Parathyroid adenoma (tissue), 2 donors: Measurements from ENCODE around the gene RALGDS.
"Not testable (repeated sequence)": the region's sequence is repeated elsewhere in the genome, so short reads cannot be mapped to it uniquely, and the experiment has no call there.

Experiments used
- H2AFZ ChIP-seq: fragments of 300-600 bp; sonication (generic); one replicate; pipeline ENCODE4 v1.7.0; 2017; ENCODE audit warnings: antibody characterized with exemption, mild to moderate bottlenecking
- H3K27ac ChIP-seq: fragments of 300-600 bp; sonication (generic); one replicate; pipeline ENCODE4 v1.7.0; 2017
- H3K27me3 ChIP-seq: fragments of 300-600 bp; sonication (generic); one replicate; pipeline ENCODE4 v1.7.0; 2017; ENCODE audit warnings: low read length; ENCODE audit not compliant: control insufficient read depth, insufficient read depth
- H3K36me3 ChIP-seq: fragments of 300-600 bp; sonication (generic); one replicate; pipeline ENCODE4 v1.7.0; 2017; ENCODE audit warnings: low read length; ENCODE audit not compliant: control insufficient read depth, insufficient read depth
- H3K4me1 ChIP-seq: fragments of 300-600 bp; sonication (generic); one replicate; pipeline ENCODE4 v1.7.0; 2017; ENCODE audit warnings: control low read depth
- H3K4me2 ChIP-seq: fragments of 300-600 bp; sonication (generic); one replicate; pipeline ENCODE4 v1.7.0; 2017; ENCODE audit warnings: low read length
- H3K4me3 ChIP-seq: fragments of 300-600 bp; sonication (generic); one replicate; pipeline ENCODE4 v1.7.0; 2017; ENCODE audit warnings: low read depth, low read length
- H3K79me2 ChIP-seq: fragments of 300-600 bp; sonication (generic); one replicate; pipeline ENCODE4 v1.7.0; 2017; ENCODE audit warnings: control low read depth
- H3K9ac ChIP-seq: fragments of 300-600 bp; sonication (generic); one replicate; pipeline ENCODE4 v1.7.0; 2017; ENCODE audit warnings: mild to moderate bottlenecking
- H3K9me3 ChIP-seq: fragments of 300-600 bp; sonication (generic); one replicate; pipeline ENCODE4 v1.7.0; 2017; ENCODE audit warnings: low read length; ENCODE audit not compliant: control insufficient read depth
- TF ChIP-seq, protein P1 (sequence below): fragments of 300-600 bp; sonication (generic); IDR thresholded peaks from one replicate; pipeline ENCODE4 v1.7.0; 2017; ENCODE audit warnings: antibody characterized with exemption, mild to moderate bottlenecking
- donor health status: primary hyperparathyroidism.

The RALGDS gene

DNA sequence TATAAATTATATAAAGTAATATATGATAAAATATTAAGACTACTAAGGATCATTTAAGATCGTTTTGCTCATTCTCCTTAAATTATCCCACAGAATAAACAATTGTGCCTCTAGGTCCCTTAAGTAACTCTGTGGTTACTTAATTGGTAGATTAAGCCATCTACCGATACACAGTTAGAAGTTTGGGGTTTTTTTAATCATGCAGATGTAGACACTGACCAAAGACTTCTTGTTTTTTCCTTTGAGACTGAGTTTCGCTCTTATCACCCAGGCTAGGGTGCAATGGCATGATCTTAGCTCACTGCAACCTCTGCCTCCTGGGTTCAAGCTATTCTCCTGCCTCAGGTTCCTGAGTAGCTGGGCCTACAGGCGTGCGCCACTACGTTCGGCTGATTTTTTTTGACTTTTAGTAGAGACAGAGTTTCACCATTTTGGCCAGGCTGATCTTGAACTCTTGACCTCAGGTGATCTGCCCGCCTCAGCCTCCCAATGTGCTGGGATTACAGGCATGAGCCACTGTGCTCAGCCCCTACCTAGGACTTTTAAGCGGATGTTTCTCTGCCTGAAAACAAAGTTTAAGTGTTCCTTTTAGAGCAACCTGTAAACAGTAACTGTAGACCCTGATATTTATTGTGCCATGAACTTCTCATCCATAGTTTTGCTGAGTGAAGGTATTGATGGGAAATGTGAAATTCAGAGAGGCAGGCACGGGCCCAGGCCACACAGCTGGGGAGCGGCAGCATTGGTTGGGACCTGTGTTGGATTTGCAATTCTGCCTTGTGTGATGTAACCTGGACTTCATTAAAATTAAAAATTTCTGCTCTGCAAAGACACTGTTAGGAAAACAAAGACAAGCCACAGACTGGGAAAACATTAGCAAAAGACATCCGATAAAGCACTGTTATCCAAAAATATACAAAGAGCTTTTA, 47.7 kb downstream of the RALGDS start:
- H3K79me2 ChIP-seq, result no peaks in the 10 kb centered on the region
- no peaks in the 10 kb centered on the region for H3K36me3 ChIP-seq
- no peak overlapping the region for H3K4me3 ChIP-seq
- no peaks in the 10 kb centered on the region for H3K4me1 ChIP-seq
- H3K9ac ChIP-seq, result no peak overlapping the region
- H3K4me2 ChIP-seq, result no peak overlapping the region
- H3K27me3 ChIP-seq, result no peaks in the 10 kb centered on the region
- H3K27ac ChIP-seq, result no peak overlapping the region
- H3K9me3 ChIP-seq, result no peaks in the 10 kb centered on the region
- TF ChIP-seq, protein P1, sequence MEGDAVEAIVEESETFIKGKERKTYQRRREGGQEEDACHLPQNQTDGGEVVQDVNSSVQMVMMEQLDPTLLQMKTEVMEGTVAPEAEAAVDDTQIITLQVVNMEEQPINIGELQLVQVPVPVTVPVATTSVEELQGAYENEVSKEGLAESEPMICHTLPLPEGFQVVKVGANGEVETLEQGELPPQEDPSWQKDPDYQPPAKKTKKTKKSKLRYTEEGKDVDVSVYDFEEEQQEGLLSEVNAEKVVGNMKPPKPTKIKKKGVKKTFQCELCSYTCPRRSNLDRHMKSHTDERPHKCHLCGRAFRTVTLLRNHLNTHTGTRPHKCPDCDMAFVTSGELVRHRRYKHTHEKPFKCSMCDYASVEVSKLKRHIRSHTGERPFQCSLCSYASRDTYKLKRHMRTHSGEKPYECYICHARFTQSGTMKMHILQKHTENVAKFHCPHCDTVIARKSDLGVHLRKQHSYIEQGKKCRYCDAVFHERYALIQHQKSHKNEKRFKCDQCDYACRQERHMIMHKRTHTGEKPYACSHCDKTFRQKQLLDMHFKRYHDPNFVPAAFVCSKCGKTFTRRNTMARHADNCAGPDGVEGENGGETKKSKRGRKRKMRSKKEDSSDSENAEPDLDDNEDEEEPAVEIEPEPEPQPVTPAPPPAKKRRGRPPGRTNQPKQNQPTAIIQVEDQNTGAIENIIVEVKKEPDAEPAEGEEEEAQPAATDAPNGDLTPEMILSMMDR, result no peak
- H2AFZ ChIP-seq, result no peak overlapping the region

- H3K9ac ChIP-seq, H3K27me3 ChIP-seq, H2AFZ ChIP-seq, H3K27ac ChIP-seq, H3K9me3 ChIP-seq, H3K36me3 ChIP-seq, H3K4me1 ChIP-seq, H3K79me2 ChIP-seq, H3K4me3 ChIP-seq, H3K4me2 ChIP-seq: not testable (repeated sequence)
These were observed 48.8 kb downstream of the RALGDS start for GRCh38 chr9:133072210-133072609.

GRCh38 chr9:133071484-133072150, 49.4 kb downstream of the RALGDS start:
- Histone ChIP-seq H2AFZ (no peak overlapping the region), H3K4me2 (no peak overlapping the region), H3K79me2 (no peaks in the 10 kb centered on the region), H3K27me3 (no peaks in the 10 kb centered on the region), H3K4me3 (no peak overlapping the region), H3K36me3 (no peaks in the 10 kb centered on the region), H3K27ac (no peak overlapping the region), H3K4me1 (no peaks in the 10 kb centered on the region), H3K9ac (no peak overlapping the region), H3K9me3 (no peaks in the 10 kb centered on the region)
- TF ChIP-seq, protein P1, result no peak

GRCh38 chr9:133070985-133071384, 50.1 kb downstream of the RALGDS start:
- not testable (repeated sequence) for H3K9ac ChIP-seq, H2AFZ ChIP-seq, H3K79me2 ChIP-seq, H3K36me3 ChIP-seq, H3K4me3 ChIP-seq, H3K4me1 ChIP-seq, H3K27ac ChIP-seq, H3K9me3 ChIP-seq, H3K4me2 ChIP-seq, H3K27me3 ChIP-seq

GRCh38 chr9:133070500-133070961, 50.5 kb downstream of the RALGDS start:
- H3K4me2 ChIP-seq, H3K4me3 ChIP-seq, H3K79me2 ChIP-seq, H3K27ac ChIP-seq, H3K36me3 ChIP-seq, H2AFZ ChIP-seq, H3K9me3 ChIP-seq, H3K4me1 ChIP-seq, H3K27me3 ChIP-seq, H3K9ac ChIP-seq: not testable (repeated sequence)

GRCh38 chr9:133068431-133068830, 52.6 kb downstream of the RALGDS start:
- H3K36me3 ChIP-seq, H3K9me3 ChIP-seq, H2AFZ ChIP-seq, H3K27ac ChIP-seq, H3K27me3 ChIP-seq, H3K9ac ChIP-seq, H3K4me1 ChIP-seq, H3K4me2 ChIP-seq, H3K79me2 ChIP-seq, H3K4me3 ChIP-seq: not testable (repeated sequence)
